ENCODE measurements around the gene HBD.
"Not testable (repeated sequence)": the region's sequence is repeated elsewhere in the genome, so short reads cannot be mapped to it uniquely, and the experiment has no call there.

Gene HBD

GRCh38 chr11:5252919-5253265, 18.6 kb upstream of the HBD start:
- DNase-seq (ENCODE audit: low spot score): no peak

- DNase-seq (ENCODE audit: low spot score): no peak
Observed at GRCh38 chr11:5252192-5252918, 18.1 kb upstream of the HBD start.

GRCh38 chr11:5251746-5252145, 17.5 kb upstream of the HBD start:
- DNase-seq (ENCODE audit: low spot score): no peak

- DNase-seq (ENCODE audit: low spot score): no peak
Observed at GRCh38 chr11:5250543-5251204, 16.4 kb upstream of the HBD start.

- DNase-seq (ENCODE audit: low spot score): not testable (repeated sequence)
Observed at GRCh38 chr11:5249807-5250396, 15.6 kb upstream of the HBD start, which contains the start of gene HBG1. HBG1 (minus strand) TSS chr11:5249857; CDS start chr11:5249804, 53 bp downstream.

GRCh38 chr11:5248498-5248897, 14.2 kb upstream of the HBD start:
- DNase-seq (ENCODE audit: low spot score): not testable (repeated sequence)

- no peak for DNase-seq (ENCODE audit: low spot score)
Observed at GRCh38 chr11:5247472-5248192, 13.3 kb upstream of the HBD start.

- DNase-seq (ENCODE audit: low spot score): no peak
Observed at GRCh38 chr11:5246772-5247471, 12.6 kb upstream of the HBD start.

- DNase-seq (ENCODE audit: low spot score): no peak
Observed at GRCh38 chr11:5245155-5245554, 10.9 kb upstream of the HBD start.

- no peak for DNase-seq (ENCODE audit: low spot score)
Observed at GRCh38 chr11:5243816-5244180, 9.5 kb upstream of the HBD start.

GRCh38 chr11:5242933-5243815, 8.9 kb upstream of the HBD start:
- DNase-seq (ENCODE audit: low spot score): no peak

GRCh38 chr11:5242208-5242607, 7.9 kb upstream of the HBD start:
- DNase-seq (ENCODE audit: low spot score): no peak

GRCh38 chr11:5241458-5241857, 7.2 kb upstream of the HBD start:
- no peak for DNase-seq (ENCODE audit: low spot score)

- DNase-seq (ENCODE audit: low spot score): no peak
Observed at GRCh38 chr11:5240458-5240857, 6.2 kb upstream of the HBD start.

- no peak for DNase-seq (ENCODE audit: low spot score)
Observed at GRCh38 chr11:5240056-5240455, 5.8 kb upstream of the HBD start.

GRCh38 chr11:5239046-5239445, 4.8 kb upstream of the HBD start:
- no peak for DNase-seq (ENCODE audit: low spot score)

GRCh38 chr11:5238486-5238885, 4.2 kb upstream of the HBD start:
- no peak for DNase-seq (ENCODE audit: low spot score)

- no peak for DNase-seq (ENCODE audit: low spot score)
Observed at GRCh38 chr11:5237420-5237819, 3.1 kb upstream of the HBD start.

- no peak for DNase-seq (ENCODE audit: low spot score)
Observed at GRCh38 chr11:5235364-5236095, 1.2 kb upstream of the HBD start.

- DNase-seq (ENCODE audit: low spot score): no peak
Observed at GRCh38 chr11:5233307-5233706, 976 bp downstream of the HBD start.

GRCh38 chr11:5232821-5233220, 1.5 kb downstream of the HBD start:
- DNase-seq (ENCODE audit: low spot score): no peak

Measured in NAMALWA (cell line).